HG02798 (cell line): ENCODE data around the gene KIF3C.

Experiments used
- ATAC-seq: cut with Tn5 transposase; IDR thresholded peaks from one replicate; pipeline ENCODE4 v1.9.1; 2021; ENCODE audit warnings: mild to moderate bottlenecking; ENCODE audit not compliant: unreplicated experiment, poor library complexity

KIF3C gene

DNA sequence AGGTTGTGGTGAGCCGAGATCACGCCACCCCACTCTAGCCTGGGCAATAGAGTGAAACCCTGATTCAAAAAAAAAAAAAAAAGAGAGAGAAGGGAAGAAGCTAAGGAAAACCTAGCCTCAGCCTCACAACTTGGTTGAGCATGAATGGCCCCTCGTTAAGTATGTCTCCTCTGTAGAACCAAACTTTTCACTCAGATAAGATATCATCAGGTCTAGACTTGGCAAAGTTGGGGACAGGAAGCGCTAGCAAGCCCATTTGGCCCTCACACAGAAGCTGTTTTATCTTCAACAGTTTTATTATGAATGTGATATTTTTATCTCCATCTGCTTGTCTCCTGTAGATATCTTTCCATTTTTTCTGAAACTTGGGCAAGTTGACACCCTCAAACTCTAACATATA is 100.5 kb downstream of the KIF3C start:
- ATAC-seq, result no peak

DNA sequence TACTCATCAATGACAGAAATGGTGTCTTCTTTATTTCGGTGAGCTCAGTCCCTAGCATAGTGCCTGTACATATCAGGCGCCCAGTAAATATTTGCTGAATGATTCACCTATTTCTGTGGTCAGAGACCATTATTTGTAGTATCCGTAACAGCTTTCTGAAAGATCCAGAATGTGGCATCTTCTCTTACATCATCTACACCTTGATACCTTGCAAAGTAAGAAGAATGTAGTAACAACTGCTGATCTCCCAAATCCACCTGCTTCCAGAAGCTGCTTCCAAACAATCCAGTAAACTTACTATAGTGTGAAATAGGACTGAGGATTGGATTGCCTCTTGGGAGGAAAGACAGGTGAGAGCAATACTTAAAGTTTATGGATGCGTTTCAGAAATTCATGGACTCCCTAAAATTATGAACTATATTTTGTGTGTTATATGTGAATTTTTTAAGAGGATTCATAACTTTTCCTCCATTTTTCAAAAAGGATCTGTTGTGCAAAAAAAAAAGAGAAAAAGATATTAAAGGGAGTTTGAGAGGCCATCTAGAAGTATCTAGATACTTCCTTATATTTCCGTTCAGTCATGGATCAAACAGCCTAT is 103.1 kb downstream of the KIF3C start:
- ATAC-seq, result no peak

DNA sequence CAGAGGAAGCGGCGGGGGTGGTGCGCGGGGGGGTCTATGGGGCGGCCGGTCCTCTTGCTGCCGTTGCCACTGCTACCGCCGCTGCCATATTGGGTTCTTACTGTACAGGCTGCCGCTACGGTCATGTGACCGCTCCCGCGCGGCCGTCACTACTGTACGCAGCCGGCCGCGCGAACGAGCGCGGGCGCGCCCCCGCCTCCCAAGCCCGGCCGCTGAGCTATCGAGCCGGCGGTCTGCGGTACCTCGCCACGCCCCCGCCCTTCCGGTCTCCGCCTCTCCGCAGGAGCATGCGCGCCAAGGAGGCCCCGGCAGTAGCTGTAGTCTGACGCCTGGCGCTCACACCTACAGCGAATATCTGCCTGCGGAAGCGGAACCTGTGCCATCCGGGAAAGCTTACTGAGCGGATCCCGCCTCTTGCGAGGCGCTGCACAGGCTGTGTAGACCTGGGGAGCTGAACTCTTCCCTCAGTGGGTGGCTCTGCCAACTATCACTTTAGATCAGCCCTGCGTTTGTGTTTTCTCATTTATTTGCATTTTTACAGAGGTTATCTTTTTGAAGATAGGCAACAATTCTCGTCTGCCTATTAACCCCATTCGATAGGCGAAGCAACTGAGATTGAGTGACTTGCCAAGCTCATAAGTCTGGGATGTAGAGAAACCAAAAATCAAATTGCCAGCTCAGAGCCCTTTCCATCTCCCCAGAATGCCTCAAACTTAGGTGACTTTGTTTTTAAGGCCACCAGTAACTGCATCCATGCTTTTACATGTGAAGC is 103.8 kb downstream of the KIF3C start, which contains the start of gene ASXL2:
TSS of gene ASXL2 (minus strand) at position 127 of the 772 bp plus-strand sequence. CDS start 265 bp downstream, outside the sequence.
- peak; percentile 96 for ATAC-seq

DNA sequence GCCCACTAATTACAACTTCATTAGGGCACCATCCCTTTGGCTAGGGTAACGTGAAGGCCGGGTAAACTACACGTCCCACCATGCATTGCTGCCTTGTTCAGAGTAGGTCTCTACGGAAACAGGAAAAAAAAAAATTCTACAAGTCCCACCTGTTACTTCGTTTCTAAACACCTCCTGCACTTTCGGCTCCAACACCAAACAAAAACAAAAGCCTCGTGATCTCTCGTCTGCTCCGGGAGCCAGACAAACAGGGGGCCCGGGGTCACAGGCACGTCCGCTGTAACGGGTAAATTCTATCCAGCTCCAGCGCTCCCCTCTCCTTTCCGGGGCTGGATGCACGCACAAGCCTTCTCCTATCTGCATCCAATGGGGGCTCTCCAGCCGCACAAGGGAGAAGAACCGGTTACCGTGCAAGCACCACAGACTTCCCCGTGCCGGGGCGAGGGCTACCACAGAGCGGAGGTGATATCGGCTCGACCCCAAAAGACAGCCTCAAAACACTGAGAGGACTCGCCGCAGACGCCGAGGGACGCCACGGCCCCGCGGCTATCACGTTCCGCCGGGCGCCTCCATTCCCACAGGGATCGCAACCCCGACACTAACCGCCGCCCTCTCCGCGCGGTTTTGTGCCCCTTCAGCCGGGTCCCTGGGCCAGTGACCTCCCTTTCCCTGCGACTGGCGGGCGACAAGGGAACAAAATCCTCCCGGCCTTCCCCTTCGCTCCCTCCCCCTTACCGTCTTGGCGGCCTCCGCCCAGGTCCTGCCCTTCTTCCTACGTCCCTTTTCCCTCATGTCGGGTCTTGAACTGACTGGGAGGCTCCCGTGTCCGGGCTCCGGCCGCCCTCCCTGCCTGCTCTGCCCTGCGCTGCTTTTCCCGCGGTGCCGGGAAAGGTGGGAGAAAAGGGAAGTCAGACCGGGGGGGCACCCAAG is 104.6 kb downstream of the KIF3C start:
- ATAC-seq, result peak; percentile 49
